DND-41 (cell line): ENCODE results near the gene COL8A2.

Experiments
- CTCF ChIP-seq: IDR thresholded peaks from 2 replicates; pipeline ENCODE4 v1.5.1; 2012; ENCODE audit warnings: borderline replicate concordance, low read length, moderate library complexity, mild to moderate bottlenecking; ENCODE audit not compliant: poor library complexity, severe bottlenecking; ENCODE audit errors: extremely low read depth
- EZH2 ChIP-seq: IDR thresholded peaks from 3 replicates; pipeline ENCODE4 v1.6.1; 2012; ENCODE audit warnings: borderline replicate concordance, low read depth, mild to moderate bottlenecking, moderate library complexity, low read length, inconsistent platforms; ENCODE audit not compliant: severe bottlenecking

GRCh38 chr1:36055706-36056105 lies 69.3 kb downstream of the COL8A2 start:
- TF ChIP-seq CTCF (no peak), EZH2 (no peak)
